Erythroblast (primary cell): ENCODE data around the gene PAX6.
"Not testable (repeated sequence)": the region's sequence is repeated elsewhere in the genome, so short reads cannot be mapped to it uniquely, and the experiment has no call there.

ENCODE experiments used
- DNase-seq, 2 experiments: peaks; one replicate each; lab custom pipeline; 2025; lab: John Stamatoyannopoulos, UW
- GATA1 ChIP-seq: IDR thresholded peaks from 2 replicates; pipeline ENCODE4 v1.6.1; 2011; ENCODE audit warnings: low read depth, mild to moderate bottlenecking, control low read depth, low read length, moderate library complexity
- POLR2A ChIP-seq: IDR thresholded peaks from 2 replicates; pipeline ENCODE4 v1.6.1; 2011; ENCODE audit warnings: mild to moderate bottlenecking, low read length

PAX6 gene

DNA sequence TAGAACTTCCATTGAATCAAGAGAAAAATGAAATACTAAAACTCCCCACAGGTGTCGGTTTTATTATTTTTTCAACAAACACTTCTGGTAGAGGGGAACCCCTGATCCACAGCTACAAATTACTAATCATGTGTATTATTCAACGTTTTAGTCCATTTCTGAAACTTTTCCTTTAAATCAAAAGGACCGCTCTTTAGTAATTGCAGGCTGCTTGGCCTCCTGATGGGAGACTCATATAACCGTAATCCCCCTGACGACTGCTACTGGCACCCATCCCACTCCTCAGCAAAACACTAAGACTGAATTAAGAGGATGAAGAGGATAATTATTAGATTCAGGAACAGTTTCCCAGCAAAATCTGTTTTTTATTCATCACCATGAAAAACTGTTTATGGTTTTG, 46.4 kb downstream of the PAX6 start:
- TF ChIP-seq GATA1 = no peak
- no peak for TF ChIP-seq POLR2A
- no peak for DNase-seq

DNA sequence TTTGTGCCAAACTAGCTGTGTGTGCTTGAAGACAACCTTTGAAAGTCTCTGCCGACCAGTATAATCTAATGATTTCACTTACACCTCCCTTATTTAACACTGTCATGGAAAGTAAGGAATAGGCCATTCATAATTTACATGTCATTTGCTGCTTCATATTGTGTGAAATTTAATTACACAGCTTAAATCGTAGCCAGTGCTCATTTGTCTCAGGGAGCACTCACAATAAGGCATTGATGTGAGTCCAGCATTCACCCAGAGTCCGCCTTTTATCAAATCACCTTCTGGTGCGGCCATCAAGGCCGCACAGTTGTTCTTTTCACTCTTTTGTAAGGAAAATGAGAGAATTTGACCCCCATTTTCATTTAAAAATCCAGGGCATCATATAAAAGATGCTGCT, 46.9 kb downstream of the PAX6 start:
- TF ChIP-seq POLR2A (no peak), GATA1 (no peak)
- no peak for DNase-seq

DNA sequence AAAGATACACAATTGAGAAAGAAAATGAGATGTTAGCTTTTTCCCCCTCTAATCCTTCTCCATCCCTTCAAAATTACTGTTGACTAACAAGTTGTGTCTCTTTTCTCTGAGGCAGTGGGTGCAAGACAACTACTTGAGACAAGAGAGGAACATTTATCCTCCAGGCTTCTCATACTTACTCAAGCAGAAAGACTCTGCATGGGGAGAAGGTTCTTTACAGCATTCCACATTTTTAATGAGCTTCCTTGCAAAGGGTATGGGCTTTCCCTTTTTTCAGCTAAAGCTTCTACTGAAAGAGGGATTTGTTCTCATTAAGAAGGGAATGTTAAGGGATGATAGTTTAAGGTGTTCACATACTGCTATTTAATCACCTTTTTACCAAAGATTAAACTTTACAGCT, 47.8 kb downstream of the PAX6 start:
- TF ChIP-seq GATA1 (no peak), POLR2A (no peak)
- DNase-seq = no peak

DNA sequence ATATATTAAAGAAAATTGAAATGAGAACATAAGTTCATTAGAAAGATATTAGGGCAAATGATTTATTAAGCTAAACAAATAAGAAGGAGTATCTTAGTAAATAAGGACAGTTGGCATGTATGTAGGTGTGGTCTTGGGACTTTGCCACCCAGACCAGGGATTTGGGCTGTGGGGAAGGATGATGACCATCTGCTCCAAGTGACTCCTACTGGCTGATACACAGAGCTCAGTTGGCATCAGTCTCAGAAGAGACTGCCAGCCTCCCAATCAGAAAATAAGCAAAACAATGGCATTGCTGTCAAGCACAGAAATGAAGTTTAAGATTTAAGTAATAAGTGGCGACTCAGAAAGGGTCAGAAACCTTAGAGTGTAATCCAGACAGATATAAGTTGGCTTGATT, 49.5 kb downstream of the PAX6 start:
- TF ChIP-seq GATA1 (no peak), POLR2A (no peak)
- DNase-seq = no peak

DNA sequence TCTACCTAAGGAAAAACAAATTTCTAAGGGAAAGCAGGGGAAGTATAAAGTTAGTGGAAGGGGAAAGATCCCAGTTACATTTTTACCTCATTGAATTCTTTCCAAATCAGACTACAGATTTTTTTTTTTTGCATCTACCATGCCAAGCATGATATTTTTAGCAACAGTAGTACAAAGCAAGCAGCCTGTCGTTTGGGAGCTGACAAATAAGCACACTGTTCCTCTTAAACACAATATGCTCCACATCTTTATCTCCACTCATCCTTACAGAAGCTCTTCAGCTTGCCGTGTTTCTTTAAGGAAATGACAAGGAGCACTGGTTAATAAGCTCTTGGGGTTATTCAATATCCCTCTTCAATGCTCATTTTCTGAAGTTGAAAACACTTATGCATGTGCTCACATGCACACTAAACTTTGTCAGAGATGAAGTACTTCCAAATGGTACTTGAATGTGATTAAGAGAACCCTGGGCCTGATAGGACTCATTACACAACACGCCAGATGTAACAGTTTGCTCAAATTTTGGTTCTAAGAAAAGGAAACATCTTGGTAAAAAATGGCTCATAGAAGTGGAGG, 53.8 kb downstream of the PAX6 start:
- DNase-seq = no peak
- TF ChIP-seq POLR2A (no peak), GATA1 (no peak)

DNA sequence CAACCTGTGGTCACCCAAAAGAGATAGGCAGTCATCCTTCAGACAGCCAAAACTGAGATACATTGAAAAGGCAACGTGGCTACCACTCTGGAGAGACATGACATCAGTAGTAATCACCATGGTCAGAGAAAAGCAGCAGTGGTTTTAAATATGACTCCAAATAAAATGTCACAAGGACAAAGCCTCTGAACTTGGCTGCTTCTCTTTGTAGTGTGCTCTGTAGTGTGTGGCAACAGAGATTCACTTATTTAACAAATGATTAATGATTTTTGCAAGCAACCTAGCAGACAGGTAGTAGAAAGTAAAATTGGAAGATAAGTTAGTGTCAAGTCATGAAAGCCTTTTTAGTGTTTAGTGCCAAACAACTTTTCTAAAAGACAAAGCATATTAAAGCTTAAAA, 63.5 kb downstream of the PAX6 start:
- DNase-seq = no peak
- TF ChIP-seq GATA1 (no peak), POLR2A (no peak)

DNA sequence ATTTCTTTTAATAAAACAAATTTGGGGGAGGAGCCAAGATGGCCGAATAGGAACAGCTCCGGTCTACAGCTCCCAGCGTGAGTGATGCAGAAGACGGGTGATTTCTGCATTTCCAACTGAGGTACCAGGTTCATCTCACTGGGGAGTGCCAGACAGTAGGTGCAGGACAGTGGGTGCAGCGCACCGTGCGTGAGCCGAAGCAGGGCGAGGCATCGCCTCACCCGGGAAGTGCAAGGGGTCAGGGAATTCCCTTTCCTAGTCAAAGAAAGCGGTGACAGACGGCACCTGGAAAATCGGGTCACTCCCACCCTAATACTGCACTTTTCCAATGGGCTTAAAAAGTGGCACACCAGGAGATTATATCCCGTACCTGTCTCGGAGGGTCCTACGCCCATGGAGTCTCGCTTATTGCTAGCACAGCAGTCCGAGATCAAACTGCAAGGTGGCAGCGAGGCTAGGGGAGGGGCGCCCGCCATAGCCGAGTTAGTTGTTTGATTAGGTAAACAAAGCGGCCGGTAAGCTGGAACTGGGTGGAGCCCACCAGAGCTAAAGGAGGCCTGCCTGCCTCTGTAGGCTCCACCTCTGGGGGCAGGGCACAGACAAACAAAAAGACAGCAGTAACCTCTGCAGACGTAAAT, 70.3 kb downstream of the PAX6 start:
- DNase-seq = not testable (repeated sequence)

DNA sequence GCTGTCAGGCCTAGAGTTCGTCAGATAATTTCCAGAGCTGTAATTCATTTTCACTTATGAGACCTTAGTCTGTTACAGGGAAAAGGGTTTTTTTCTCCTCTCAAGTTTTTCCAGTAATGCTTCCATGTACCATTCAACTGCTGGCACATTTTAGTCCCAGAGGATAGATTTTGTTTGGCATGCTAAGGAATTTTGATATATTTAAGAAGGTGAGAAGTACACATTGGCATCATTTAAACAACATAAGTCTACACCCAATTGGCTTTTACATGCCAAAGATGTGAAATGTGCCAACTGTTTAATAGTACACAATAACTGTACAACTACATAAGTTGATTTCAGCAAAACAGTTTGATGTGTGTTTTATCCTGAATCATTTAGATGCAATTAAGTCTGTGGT, 71.0 kb downstream of the PAX6 start:
- TF ChIP-seq POLR2A = no peak
- TF ChIP-seq GATA1 = no peak
- no peak for DNase-seq
